Urothelium cell line (cell line): ENCODE measurements around the gene QKI.
A peak's percentile ranks its signal among the peaks of the same experiment; 100 is the strongest.
"Not testable (repeated sequence)": the region's sequence is repeated elsewhere in the genome, so short reads cannot be mapped to it uniquely, and the experiment has no call there.

Source experiments
- DNase-seq: peaks from one replicate; pipeline ENCODE4 v3.0.0; 2011; ENCODE audit warnings: low spot score, mixed read lengths
- FAIRE-seq: peaks from 2 replicates; lab custom pipeline; 2011; peaks lifted over from hg19 to GRCh38; lab: Jason Lieb, UNC

The QKI gene

DNA sequence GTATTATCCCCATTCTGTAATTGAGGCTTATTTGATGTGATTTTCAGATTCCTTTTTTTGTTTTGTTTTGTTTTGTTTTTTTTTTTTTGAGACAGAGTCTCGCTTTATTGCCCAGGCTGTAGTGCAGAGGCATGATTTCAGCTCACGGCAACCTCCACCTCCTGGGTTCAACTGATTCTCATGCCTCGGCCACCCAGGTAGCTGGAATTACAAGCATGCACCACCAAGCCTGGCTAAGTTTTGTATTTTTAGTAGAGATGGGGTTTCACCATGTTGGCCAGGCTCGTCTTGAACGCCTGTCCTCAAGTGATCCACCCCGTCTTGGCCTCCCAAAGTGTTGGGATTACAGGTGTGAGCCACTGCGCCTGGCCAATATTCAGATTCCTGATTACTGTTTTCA lies 62.4 kb downstream of the QKI start:
- FAIRE-seq, DNase-seq: not testable (repeated sequence)

DNA sequence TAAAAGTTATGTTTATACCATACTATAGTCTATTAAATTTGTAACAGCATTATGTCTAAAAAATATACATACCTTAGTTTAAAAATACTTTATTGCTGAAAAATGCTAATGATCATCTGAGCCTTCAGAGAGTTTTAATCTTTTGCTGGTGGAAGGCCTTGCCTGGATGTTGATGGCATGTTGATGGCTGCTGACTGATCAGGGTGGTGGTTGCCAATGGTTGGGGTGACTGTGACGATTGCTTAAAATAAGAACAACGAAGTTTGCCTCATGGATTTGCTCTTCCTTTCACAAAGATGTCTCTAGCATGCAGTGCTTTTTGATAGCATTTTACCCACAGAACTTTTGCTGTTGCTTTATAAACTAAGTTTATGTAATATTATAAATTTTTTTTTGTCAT lies 68.6 kb downstream of the QKI start:
- DNase-seq, result no peak
- FAIRE-seq, result no peak

DNA sequence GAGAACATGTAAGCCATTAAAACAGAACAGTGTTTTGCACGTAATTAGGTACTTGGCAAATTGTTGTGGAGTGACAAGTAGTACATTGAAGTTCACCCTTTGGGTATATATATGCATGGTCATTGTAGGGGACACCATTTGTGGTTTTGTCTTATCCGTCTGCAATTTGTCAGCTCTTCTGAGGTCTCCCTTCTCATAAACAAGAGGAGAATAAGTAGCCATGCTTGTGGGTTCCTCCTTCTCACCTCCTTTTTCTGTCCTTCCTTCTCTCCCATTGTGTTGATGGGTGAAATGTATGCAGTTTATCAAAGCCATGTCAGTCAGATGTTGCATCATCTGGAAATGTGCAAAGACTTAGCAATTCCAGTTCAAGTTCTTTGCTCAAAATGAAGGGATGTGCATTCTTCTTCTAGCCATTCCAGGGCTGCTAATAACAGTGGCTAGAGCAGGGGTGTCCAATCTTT lies 70.9 kb downstream of the QKI start:
- no peak for FAIRE-seq
- DNase-seq, result no peak

DNA sequence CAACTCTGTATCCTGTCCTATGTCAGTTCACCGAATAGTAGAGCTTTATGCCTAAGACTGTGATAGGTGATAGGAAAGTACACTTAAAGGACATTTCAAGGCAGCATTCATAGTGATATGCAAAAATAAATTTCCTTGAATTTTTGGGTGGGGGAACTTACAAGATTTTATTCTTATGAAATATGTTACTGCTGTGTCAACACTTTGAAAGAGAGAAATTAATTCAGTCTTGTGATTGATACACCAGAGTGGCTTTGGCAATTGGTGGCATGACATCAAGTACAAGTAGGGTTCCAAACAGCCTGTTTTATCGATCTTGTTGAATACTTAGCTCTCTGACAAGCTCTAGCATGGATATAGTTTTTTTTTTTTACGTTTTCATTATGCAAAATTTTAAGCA lies 72.3 kb downstream of the QKI start:
- FAIRE-seq, result no peak

DNA sequence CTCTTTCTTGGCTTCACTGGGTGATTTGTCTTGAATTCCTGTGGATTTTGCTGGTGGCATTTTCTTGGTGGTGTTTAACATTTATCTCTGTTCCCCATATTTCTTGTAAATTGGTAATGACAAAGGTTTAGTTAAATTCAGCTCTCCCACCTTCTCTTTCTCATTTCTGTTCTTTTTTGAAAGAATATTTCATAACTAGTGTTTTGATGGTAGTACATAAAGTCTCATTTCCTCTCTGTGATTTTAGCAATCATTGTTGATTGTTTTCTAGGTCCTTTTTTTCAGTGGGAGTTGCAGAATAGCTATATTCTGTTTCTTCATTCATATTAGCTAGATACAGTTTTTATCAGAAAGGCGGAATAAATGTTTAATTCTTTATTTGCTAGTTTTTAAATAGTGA lies 73.1 kb downstream of the QKI start:
- DNase-seq (no peak), FAIRE-seq (no peak)

More for the DNA sequence above, 72.3 kb downstream of the QKI start:
- DNase-seq, result no peak

DNA sequence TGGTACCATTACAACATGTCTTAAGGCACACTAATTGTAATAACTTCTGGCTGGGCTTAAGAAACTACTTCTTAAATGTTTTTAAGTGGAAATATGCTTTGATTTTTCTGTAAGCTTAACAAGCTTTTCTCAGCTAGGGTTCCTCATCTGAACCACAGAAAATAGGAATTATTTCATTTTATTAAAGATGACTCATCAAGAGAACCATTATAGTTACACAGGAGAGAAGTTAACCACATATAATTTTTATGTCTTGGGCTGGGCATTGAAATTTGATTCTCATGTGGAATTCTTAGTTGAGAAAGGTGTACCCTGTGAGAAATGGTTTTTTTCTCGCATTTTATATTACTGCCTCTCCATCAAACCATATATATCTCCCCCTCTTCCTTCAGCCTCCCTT lies 75.1 kb downstream of the QKI start:
- DNase-seq (peak; percentile 4), FAIRE-seq (no peak)

DNA sequence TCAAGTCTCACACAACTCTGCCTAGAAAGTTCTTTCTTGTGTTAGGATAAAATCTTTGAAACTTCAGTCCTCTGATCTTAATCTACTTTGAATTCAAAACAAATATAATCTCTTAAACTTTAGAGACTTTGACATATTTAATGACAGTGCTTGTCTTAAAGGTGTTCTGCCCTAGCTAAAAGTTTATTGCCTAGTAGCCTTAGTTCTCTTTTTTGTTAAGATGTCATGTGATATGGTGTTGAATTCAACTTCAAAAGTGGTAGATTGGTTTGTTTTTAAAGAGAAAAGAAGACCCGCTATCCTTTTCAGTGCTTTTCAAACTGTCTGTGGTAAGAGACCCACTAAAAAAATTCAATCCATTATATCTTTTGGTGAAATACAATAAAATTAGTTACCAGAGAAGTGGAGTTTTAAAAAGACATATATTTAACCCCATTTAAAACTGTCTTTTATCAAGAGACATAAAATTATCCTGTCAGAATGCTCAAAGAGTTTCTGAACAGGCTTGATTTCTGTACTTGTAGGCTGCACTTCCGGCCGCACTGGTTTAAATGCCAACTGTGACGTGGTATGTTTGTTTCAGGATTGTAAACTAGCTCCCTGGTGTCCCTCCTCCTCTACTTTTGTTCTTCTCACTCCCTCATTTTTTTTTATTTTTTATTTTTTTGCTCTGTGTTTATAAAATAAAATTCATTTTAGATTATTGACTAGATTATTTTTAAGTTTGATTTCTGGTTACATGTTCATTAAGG lies 76.5 kb downstream of the QKI start:
- FAIRE-seq (no peak), DNase-seq (no peak)

DNA sequence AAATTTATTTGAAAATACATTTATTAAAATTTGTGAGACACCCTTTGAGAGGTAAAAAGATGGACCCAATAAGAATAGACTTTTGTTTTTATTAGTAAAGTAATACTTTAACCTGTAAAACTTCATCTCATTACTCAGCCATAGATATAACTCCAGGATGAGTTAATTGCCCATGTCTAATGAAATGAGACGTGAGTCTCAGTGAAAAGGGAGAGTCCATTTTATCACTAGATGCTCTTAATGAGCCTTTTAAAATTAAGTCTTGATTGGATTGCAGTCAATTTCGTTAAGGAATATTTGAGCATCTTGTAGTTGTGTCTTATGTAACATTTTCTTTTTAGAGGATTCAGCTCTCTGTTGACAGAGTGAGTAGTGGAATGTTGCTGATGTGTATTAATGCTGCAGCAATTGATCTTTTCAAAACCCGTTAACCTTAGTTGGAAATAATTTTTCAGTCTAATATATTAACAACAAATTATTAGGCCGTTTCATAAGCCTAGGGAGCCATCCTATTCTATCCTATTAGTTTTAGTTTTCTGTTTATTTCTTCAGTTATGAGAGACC lies 77.3 kb downstream of the QKI start:
- FAIRE-seq, result no peak
- no peak for DNase-seq

DNA sequence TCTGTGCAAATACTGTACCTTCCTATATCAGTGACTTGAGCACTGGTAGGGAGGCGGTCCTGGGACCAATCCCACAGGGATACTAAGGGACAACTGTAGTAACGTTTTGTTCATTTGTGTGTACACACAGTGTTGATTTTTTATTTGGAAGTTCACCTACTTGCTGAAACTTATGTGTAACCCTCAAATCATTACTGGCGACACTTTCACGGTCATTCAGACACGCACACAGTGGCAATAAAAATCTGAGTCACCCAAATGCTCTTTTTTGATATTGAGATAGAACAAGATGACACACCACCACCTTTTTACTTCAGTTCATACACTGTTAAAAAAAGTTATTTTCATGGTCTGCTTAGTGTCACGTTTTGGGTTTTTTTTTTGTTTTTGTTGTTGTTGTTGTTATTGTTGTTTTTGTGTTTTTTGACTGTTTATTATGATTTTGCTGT lies 79.8 kb downstream of the QKI start:
- no peak for FAIRE-seq

DNA sequence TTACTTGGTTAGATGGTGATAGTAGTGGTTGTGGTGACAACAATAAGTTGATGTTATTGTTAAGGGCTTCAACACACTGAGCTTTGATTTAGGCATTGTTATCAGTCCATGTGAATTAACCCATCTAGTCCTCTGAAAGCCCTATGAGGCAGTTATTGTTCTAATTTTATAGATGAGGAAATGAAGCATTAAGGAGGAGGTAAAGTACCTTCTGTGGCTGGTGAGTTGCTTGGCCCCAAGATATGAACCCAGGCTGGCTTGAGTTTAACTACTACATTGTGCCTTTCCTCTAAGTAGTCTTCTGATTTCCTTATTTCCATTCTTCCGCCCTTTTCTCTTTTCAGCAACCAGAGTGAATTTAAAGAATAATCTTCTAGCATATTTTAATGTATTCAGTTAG lies 81.7 kb downstream of the QKI start:
- FAIRE-seq (no peak), DNase-seq (no peak)

More for the DNA sequence above, 79.8 kb downstream of the QKI start:
- DNase-seq, result no peak

DNA sequence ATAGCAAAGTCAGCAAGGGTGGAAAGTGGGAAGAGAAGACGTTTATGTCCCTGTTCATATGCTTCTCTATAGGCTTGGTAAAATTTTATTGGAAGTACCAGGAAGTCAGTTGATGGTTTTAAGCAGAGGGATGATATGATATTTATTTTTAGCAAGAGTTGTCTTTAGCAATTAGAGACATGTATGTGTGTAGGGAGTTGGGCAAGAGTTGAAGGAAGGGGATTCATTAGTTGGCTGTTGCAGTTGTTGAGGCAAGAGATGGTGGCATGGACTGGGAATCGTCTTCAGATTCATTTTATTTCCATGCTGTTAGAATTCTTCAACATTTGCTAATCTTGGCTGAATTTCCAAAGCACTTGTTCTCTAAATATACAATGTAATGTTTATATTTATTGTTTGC lies 85.6 kb downstream of the QKI start:
- DNase-seq (no peak), FAIRE-seq (no peak)

DNA sequence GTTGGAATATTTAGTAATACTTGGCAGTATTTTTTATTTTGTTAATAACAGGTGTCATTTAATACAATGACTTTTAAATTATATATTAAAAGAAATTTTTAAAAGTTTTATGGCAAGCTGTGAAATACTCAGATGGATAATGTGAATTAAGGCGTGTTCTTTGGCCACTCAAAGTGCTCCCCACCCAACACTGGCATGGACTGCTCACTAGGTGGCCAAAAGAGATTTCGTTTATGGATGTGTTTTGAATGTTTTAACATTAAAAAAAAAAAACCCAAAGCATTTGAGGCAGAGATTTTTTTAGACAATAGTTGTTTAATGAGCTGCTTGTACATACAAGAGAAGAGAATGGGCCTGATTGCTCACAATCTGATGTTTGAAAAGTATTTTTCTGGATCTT lies 86.5 kb downstream of the QKI start:
- FAIRE-seq, result no peak
- no peak for DNase-seq

DNA sequence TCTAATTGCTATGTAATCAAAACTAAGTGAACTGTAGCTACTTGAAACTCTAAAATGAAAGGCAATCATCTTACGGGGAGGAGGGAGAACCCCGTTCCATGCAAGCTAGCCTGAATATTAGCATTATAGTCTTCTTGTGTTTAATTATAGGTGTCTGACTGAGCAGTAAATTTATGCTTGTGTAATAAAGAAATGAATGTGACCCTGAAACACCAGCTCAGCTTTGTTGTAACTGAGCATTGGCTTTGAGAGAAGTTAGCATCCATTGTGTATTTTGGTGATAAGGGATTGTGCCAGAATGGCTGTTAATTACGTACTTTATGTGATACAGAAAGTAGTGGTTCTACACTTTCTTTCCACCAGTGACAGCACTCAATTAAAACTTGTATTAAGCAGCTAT lies 86.9 kb downstream of the QKI start:
- no peak for DNase-seq
- FAIRE-seq, result no peak

DNA sequence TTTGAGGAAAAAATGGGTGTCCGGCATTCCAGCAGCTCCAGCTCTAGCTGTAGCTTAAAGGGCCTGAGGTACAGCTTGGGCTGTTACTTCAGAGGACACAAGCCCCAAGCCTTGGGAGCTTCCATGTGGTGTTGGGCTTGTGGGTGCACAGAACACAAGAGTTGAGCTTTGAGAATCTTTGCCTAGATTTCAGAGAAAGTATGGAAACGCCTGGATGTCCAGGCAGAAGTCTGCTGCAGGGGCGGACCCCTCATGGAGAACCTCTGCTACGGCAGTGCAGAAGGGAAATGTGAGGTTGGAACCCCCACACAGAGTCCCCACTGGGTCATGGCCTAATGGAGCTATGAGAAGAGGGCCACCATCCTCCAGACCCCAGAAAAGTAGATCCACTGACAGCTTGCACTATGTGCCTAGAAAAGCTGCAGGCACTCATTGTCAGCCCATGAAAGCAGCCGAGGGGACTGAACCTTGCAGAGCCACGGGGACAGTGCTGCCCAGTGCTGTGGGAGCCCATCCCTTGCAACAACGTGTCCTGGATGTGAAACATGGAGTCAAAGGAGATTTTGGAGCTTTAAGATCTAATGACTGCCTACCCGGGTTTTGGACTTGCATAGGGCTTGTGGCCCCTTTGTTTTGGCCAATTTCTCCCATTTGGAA lies 90.6 kb downstream of the QKI start:
- no peak for FAIRE-seq
- no peak for DNase-seq

DNA sequence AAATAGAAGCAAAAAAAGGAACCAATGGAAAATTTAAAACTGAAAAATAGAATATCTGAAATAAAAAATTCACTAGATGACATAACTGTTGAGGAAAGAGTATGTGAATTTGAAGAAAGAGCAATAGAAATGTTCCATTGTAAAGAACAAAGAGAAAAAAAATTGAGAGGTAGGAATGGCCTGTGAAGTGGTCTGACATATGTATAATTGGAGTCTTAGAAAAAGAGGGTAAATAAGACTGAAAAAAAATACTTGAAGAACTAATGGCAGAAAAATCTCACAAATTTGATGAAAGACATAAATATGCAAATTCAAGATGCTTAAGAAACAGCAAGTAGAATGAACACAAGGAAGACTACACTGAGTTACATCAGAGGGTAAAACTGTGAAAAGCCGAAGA lies 93.4 kb downstream of the QKI start:
- FAIRE-seq, result no peak
- DNase-seq, result no peak

DNA sequence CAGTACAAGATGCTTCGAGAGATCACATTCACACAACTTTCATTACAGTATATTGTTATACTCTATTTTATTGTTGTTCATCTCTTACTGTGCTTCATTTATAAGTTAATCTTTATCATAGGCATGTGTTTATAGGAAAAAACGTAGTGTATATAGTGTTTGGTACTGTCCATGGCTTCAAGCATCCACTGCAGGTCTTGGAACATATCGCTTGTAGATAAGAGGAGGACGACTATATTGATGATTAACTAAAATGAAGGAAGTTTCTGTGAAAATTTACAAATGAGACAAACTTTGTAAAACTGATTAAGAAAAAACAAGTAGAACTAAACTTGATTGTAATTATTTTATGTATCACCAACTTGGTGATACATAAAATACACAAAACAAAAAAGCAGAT lies 98.5 kb downstream of the QKI start:
- DNase-seq (no peak), FAIRE-seq (no peak)

DNA sequence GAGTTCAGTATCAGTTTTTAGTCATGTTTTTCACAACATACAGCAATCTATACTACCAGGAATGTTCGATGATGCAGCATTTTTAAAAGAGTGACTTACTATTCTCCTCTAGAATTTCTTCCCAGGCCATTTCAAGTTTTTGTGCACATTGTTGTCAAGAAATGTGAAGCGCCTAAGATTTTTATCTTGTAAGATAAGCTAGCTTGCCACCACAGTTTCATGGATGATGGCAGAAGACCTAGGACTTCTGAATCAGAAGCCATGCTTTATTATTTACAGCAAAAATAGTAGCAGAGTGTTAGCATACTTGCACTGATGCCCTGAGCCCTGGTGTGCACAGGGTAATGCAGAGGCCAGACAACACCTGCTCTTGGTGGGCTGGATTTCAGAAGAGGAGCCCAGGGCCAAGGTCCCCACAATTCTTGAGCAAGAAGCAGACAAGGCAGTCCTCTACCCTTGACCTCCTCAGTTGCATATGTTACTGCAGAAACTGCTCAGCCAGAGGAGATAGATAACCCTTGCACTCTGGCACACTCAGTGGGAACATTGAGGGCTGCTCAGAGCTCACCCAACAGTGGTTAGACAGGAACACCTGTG lies 99.2 kb downstream of the QKI start:
- FAIRE-seq (no peak), DNase-seq (no peak)

DNA sequence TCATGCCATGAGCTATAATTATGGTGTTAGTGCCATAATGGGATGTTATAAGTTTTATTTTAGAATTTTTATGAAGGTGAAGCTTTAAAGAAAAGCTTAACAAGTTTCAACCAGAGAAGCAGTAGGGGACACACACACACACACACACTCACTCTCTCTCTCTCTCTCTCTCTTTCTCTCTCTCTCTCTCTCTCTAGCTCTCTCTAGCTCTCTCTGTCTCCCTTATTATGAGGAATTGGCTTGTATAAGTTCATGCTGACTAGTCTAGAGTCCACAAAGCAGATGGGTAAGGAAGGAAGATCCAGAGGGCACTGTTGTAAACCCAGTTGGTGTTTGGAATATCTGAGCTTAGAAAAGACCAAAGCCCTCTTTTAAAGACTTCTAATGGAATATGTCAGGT lies 102.4 kb downstream of the QKI start:
- DNase-seq, result no peak
- no peak for FAIRE-seq

DNA sequence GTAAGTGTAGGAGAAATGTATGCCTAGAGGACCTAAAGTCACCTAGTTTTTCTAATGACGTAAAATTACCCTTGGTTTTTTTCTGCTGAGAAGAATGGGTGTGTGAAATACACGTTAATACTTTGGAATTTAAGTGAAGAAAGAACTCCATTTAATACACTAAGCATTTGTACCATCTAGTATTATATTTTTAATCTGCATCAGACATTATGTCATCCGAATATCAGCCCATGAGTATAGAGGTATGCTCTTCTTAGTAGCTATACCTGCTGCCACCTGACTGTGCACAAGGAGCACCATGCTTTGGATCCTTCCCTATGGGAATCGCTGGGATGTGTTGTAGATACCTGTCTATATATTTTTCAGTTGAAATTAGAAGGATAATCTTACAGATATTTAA lies 106.4 kb downstream of the QKI start:
- no peak for FAIRE-seq
- DNase-seq, result no peak

DNA sequence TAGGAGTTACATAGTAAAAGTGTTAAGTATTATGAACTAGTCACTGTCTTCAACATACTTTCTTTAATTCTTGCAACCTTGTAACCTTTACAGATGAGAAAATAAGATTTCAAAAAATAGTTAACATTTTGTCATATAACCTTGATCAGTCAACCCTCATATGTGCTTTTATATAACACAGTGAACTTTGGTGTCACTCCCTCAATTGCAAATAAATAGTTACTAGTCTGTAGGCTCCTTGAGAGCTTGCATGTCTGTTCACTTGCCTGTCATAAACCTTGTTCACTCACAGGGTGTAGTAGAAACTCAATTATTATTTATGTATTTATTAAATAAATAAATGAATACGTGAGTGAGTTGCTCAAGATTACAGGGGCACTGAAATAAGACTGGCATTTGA lies 107.5 kb downstream of the QKI start:
- DNase-seq (no peak), FAIRE-seq (no peak)

DNA sequence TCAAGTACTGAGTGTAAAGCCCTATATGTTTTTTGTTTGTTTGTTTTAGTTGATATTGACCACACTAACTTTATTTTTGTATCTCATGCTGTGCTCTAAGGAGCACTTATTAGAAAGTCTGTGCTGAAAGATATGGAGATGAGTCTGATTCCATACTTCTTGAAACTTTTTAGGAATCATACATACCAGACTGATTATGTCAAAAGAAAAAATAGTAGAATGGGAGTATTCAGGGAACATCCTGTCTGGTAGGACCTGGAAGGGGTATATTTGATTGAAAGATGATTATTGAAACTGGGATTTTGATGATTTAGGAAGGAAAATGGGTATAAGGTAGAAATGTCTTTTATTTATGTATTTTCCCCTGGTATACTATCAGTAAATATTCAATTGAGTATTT lies 111.4 kb downstream of the QKI start:
- FAIRE-seq, result no peak
- DNase-seq, result no peak

DNA sequence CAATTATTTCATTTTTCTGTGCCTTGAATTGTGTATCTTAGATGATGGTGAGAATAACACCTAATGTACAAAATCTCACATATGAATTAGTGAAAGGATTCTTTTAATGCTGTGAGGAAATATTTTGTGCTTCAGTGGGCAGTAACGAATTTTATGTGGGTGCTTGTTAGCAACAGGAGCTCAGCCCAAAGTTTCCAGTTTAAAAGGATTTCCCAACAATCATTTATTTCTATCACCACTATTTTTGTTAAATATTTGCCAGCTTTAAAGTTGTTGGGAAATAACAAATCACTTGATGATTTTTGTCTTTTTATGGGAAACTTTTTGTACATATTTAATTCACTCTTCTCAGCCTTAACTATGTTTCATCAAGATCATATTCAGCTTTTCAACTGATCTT lies 111.8 kb downstream of the QKI start:
- no peak for DNase-seq
- no peak for FAIRE-seq
